H9 (cell line): ENCODE measurements around the gene ZBED5. TPM values are rescaled to one million over a fixed set of nuclear protein-coding genes. Genes with fewer than 3 reads are reported as not detected.

Source experiments
- DNase-seq: peaks from one replicate; pipeline ENCODE4 v3.0.0-alpha.2; 2017
- H2AFZ ChIP-seq: one replicate; pipeline ENCODE4 v1.6.1; 2013; ENCODE audit warnings: mild to moderate bottlenecking, low read length, control low read depth, moderate library complexity
- H2AK5ac ChIP-seq: 2 replicates; pipeline ENCODE4 v1.6.1; 2013; ENCODE audit warnings: low read length, control low read depth, mixed read lengths; ENCODE audit not compliant: insufficient read length
- H2BK120ac ChIP-seq: one replicate; pipeline ENCODE4 v1.6.1; 2013; ENCODE audit warnings: low read depth, mild to moderate bottlenecking, low read length, control low read depth, inconsistent platforms; ENCODE audit not compliant: poor library complexity, severe bottlenecking
- H2BK12ac ChIP-seq: 2 replicates; pipeline ENCODE4 v1.6.1; 2013; ENCODE audit warnings: low read length, control low read depth, mixed read lengths, low read depth; ENCODE audit not compliant: insufficient read length
- H2BK15ac ChIP-seq: 2 replicates; pipeline ENCODE4 v1.6.1; 2013; ENCODE audit warnings: low read depth, low read length, control low read depth
- H2BK20ac ChIP-seq: one replicate; pipeline ENCODE4 v1.6.1; 2013; ENCODE audit warnings: low read depth, mild to moderate bottlenecking, low read length, control low read depth, inconsistent platforms; ENCODE audit not compliant: poor library complexity, severe bottlenecking
- H2BK5ac ChIP-seq: 2 replicates; pipeline ENCODE4 v1.6.1; 2013; ENCODE audit warnings: low read length, control low read depth, mixed read lengths; ENCODE audit not compliant: insufficient read length
- H3K14ac ChIP-seq: 2 replicates; pipeline ENCODE4 v1.6.1; 2013; ENCODE audit warnings: low read length, control low read depth; ENCODE audit not compliant: insufficient read depth
- H3K18ac ChIP-seq: 2 replicates; pipeline ENCODE4 v1.6.1; 2013; ENCODE audit warnings: low read depth, mild to moderate bottlenecking, mixed read lengths, low read length, control low read depth; ENCODE audit not compliant: insufficient read length
- H3K23ac ChIP-seq: 2 replicates; pipeline ENCODE4 v1.6.1; 2013; ENCODE audit warnings: low read length, control low read depth, mixed read lengths, low read depth; ENCODE audit not compliant: insufficient read length
- H3K23me2 ChIP-seq: 2 replicates; pipeline ENCODE4 v1.6.1; 2013; ENCODE audit warnings: low read depth, mild to moderate bottlenecking, mixed read lengths, low read length, control low read depth; ENCODE audit not compliant: insufficient read length, poor library complexity, severe bottlenecking
- H3K27ac ChIP-seq: 2 replicates; pipeline ENCODE4 v1.5.1; 2013; ENCODE audit warnings: low read length, control low read depth, mixed read lengths, low read depth; ENCODE audit not compliant: insufficient read length
- H3K27me3 ChIP-seq: 2 replicates; pipeline ENCODE4 v1.6.1; 2013; ENCODE audit warnings: low read length, control low read depth, inconsistent platforms; ENCODE audit not compliant: insufficient read depth
- H3K4ac ChIP-seq: 2 replicates; pipeline ENCODE4 v1.6.1; 2013; ENCODE audit warnings: low read depth, mild to moderate bottlenecking, control low read depth, inconsistent platforms, low read length, moderate library complexity
- H3K4me1 ChIP-seq: 2 replicates; pipeline ENCODE4 v1.6.1; 2013; ENCODE audit warnings: low read length, control low read depth, inconsistent platforms; ENCODE audit not compliant: insufficient read depth
- H3K4me2 ChIP-seq: 2 replicates; pipeline ENCODE4 v1.6.1; 2013; ENCODE audit warnings: low read length, control low read depth, mixed read lengths; ENCODE audit not compliant: insufficient read length, insufficient read depth
- H3K56ac ChIP-seq: 2 replicates; pipeline ENCODE4 v1.6.1; 2013; ENCODE audit warnings: low read depth, mild to moderate bottlenecking, mixed read lengths, low read length, control low read depth; ENCODE audit not compliant: insufficient read length
- H3K79me1 ChIP-seq: 2 replicates; pipeline ENCODE4 v1.6.1; 2013; ENCODE audit warnings: low read depth, mild to moderate bottlenecking, moderate library complexity, low read length, control low read depth, inconsistent platforms; ENCODE audit not compliant: insufficient read depth, poor library complexity, severe bottlenecking
- H3K79me2 ChIP-seq: 2 replicates; pipeline ENCODE4 v1.6.1; 2013; ENCODE audit warnings: low read length, control low read depth, inconsistent platforms; ENCODE audit not compliant: insufficient read depth
- H3K9ac ChIP-seq: 2 replicates; pipeline ENCODE4 v1.6.1; 2013; ENCODE audit warnings: low read length, control low read depth, mixed read lengths; ENCODE audit not compliant: insufficient read length; ENCODE audit errors: extremely low read depth
- H3K9me3 ChIP-seq: one replicate; pipeline ENCODE4 v1.6.1; 2013; ENCODE audit warnings: low read depth, low read length, inconsistent platforms; ENCODE audit not compliant: control insufficient read depth
- H3T11ph ChIP-seq: one replicate; pipeline ENCODE4 v1.6.1; 2013; ENCODE audit warnings: mild to moderate bottlenecking, low read length, control low read depth, inconsistent platforms
- H4K20me1 ChIP-seq: one replicate; pipeline ENCODE4 v1.6.1; 2013; ENCODE audit not compliant: control insufficient read depth, insufficient read length, insufficient read depth
- H4K5ac ChIP-seq: 2 replicates; pipeline ENCODE4 v1.6.1; 2013; ENCODE audit warnings: low read depth, mild to moderate bottlenecking, mixed read lengths, low read length, control low read depth; ENCODE audit not compliant: insufficient read length
- H4K8ac ChIP-seq: replicated peaks from 2 replicates; pipeline ENCODE4 v1.6.1; 2013; ENCODE audit warnings: low read length, control low read depth, mixed read lengths, low read depth; ENCODE audit not compliant: insufficient read length
- H4K91ac ChIP-seq: 2 replicates; pipeline ENCODE4 v1.6.1; 2013; ENCODE audit warnings: low read depth, mild to moderate bottlenecking, moderate library complexity, mixed read lengths, low read length, control low read depth; ENCODE audit not compliant: insufficient read length
- H3K27ac Mint-ChIP-seq, 3 experiments: 2 replicates in 2 of 3; 3 replicates in 1 of 3; pipeline ENCODE4 v1.8.0; 2020 to 2021; ENCODE audit warnings: mixed read lengths in 3 of 3, mild to moderate bottlenecking in 1 of 3, moderate library complexity in 1 of 3
- H3K27me3 Mint-ChIP-seq: 2 replicates; pipeline ENCODE4 v1.8.0; 2021; ENCODE audit warnings: low read depth, mild to moderate bottlenecking, moderate library complexity, mixed read lengths
- H3K36me3 Mint-ChIP-seq, 3 experiments: 2 replicates in 2 of 3; 3 replicates in 1 of 3; pipeline ENCODE4 v1.8.0; 2020 to 2021; ENCODE audit warnings: low read depth in 3 of 3, mixed read lengths in 3 of 3; ENCODE audit not compliant: insufficient read depth in 1 of 3
- H3K4me1 Mint-ChIP-seq, 2 experiments: 2 replicates each; pipeline ENCODE4 v1.8.0; 2020; ENCODE audit warnings: mixed read lengths in 2 of 2
- H3K4me3 Mint-ChIP-seq, 2 experiments: 2 replicates in 1 of 2; 3 replicates in 1 of 2; pipeline ENCODE4 v1.8.0; 2020 to 2021; ENCODE audit warnings: mild to moderate bottlenecking in 2 of 2, mixed read lengths in 2 of 2, moderate library complexity in 1 of 2
- H3K9me3 Mint-ChIP-seq, 2 experiments: 2 replicates in 1 of 2; 3 replicates in 1 of 2; pipeline ENCODE4 v1.8.0; 2020; ENCODE audit warnings: mild to moderate bottlenecking in 2 of 2, mixed read lengths in 2 of 2, moderate library complexity in 1 of 2
- CTCF ChIP-seq: fragments of 200-600 bp; sonication (generic); conservative IDR thresholded peaks from 3 replicates; pipeline ENCODE4 v1.8.0; 2021; ENCODE audit warnings: antibody characterized with exemption, mild to moderate bottlenecking
- total RNA-seq: library from RNA; stranded (reverse); gene quantifications from 2 replicates; pipeline ENCODE4 v1.2.1, GENCODE V29; 2021

Gene ZBED5
- total RNA-seq, 1 experiment from 2014 or later: 65.8 TPM

- Histone ChIP-seq H4K5ac (no peak overlapping the region), H3K9ac (no peak overlapping the region), H3T11ph (no peak overlapping the region), H2BK120ac (no peak overlapping the region), H2BK15ac (no peak overlapping the region), H3K27ac (no peak overlapping the region), H3K56ac (no peak overlapping the region), H3K4ac (no peak overlapping the region), H4K20me1 (no peaks in the 10 kb centered on the region), H2BK5ac (no peak overlapping the region), H3K23ac (no peak overlapping the region), H3K9me3 (no peaks in the 10 kb centered on the region), H2AFZ (no peak overlapping the region), H3K23me2 (no peaks in the 10 kb centered on the region), H3K79me1 (no peaks in the 10 kb centered on the region), H2BK12ac (no peak overlapping the region), H3K14ac (no peak overlapping the region), H3K4me1 (peaks cover 2% of the 10 kb centered on the region; the same call in 1 of the 2 replicates), H3K79me2 (no peaks in the 10 kb centered on the region), H3K4me2 (no peak overlapping the region), H3K18ac (no peak overlapping the region), H3K27me3 (no peaks in the 10 kb centered on the region), H4K8ac (no peak overlapping the region), H2AK5ac (no peak overlapping the region), H4K91ac (no peak overlapping the region), H2BK20ac (no peak overlapping the region)
- no peak for DNase-seq
- H3K9me3 Mint-ChIP-seq: peaks cover 17 to 22% of the 10 kb centered on the region in 2 experiments
- no peak overlapping the region; a peak in 1 of 5 replicates for H3K4me3 Mint-ChIP-seq
- no peak for TF ChIP-seq CTCF
- H3K27ac Mint-ChIP-seq: no peak overlapping the region
- H3K4me1 Mint-ChIP-seq: peaks cover 9 to 14% of the 10 kb centered on the region in 2 experiments
- H3K27me3 Mint-ChIP-seq: no peaks in the 10 kb centered on the region
- peaks cover 3 to 18% (median 5%) of the 10 kb centered on the region in 3 experiments; a peak in 6 of 7 replicates for H3K36me3 Mint-ChIP-seq
Observed at GRCh38 chr11:10876158-10876557, 18.3 kb upstream of the ZBED5 start.
